ENCODE data around the gene TPCN1. TPM values are rescaled to one million over a fixed set of nuclear protein-coding genes. Genes with fewer than 3 reads are reported as not detected.

Gene TPCN1
- total RNA-seq, 6 experiments from 2014 or later, result 18.0 to 34.6 (median 28.3) TPM

DNA sequence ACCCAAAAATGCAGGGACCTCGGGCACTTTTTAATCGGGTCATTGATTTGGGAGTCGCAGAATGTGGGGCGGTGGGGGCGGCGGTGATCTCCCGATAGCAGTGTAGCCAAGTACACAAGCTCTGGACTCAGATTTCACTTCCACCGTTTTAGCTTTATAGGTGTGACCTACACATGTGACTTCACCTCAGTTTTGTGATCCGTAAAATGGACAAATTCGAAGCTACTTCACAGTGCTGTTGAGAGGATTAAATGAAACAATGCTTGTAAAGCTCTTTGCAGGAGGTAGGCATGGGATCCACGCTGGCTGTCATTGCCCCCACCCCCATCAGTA lies 35.3 kb upstream of the TPCN1 start:
- Histone ChIP-seq H3K36me3 (peaks cover 0 to 10% (median 0%) of the 10 kb centered on the region in 4 donors), H3K27me3 (no peaks in the 10 kb centered on the region), H3K4me3 (peak overlapping the region; percentile 91 to 98 (median 97)), H3K4me1 (peaks cover 0 to 35% (median 8%) of the 10 kb centered on the region in 4 donors), H3K27ac (peak overlapping the region; percentile 93 to 98 (median 97)), H3K9me3 (no peaks in the 10 kb centered on the region)
- no peak for TF ChIP-seq POLR2A (IDR thresholded peaks at IDR 0.05)
- TF ChIP-seq, protein P1, sequence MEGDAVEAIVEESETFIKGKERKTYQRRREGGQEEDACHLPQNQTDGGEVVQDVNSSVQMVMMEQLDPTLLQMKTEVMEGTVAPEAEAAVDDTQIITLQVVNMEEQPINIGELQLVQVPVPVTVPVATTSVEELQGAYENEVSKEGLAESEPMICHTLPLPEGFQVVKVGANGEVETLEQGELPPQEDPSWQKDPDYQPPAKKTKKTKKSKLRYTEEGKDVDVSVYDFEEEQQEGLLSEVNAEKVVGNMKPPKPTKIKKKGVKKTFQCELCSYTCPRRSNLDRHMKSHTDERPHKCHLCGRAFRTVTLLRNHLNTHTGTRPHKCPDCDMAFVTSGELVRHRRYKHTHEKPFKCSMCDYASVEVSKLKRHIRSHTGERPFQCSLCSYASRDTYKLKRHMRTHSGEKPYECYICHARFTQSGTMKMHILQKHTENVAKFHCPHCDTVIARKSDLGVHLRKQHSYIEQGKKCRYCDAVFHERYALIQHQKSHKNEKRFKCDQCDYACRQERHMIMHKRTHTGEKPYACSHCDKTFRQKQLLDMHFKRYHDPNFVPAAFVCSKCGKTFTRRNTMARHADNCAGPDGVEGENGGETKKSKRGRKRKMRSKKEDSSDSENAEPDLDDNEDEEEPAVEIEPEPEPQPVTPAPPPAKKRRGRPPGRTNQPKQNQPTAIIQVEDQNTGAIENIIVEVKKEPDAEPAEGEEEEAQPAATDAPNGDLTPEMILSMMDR (IDR thresholded peaks at IDR 0.05), result no peak
- WGBS (ENCODE audit: insufficient coverage, low coverage, low lambda C conversion rate, missing lambda C conversion rate), result 3% methylated on average over 5 of the region's 11 CpGs
- ATAC-seq (peak; percentile 1 to 4 (median 1)), DNase-seq (no peak)
- intact Hi-C loops (cut with DNase I), result no loop called here

DNA sequence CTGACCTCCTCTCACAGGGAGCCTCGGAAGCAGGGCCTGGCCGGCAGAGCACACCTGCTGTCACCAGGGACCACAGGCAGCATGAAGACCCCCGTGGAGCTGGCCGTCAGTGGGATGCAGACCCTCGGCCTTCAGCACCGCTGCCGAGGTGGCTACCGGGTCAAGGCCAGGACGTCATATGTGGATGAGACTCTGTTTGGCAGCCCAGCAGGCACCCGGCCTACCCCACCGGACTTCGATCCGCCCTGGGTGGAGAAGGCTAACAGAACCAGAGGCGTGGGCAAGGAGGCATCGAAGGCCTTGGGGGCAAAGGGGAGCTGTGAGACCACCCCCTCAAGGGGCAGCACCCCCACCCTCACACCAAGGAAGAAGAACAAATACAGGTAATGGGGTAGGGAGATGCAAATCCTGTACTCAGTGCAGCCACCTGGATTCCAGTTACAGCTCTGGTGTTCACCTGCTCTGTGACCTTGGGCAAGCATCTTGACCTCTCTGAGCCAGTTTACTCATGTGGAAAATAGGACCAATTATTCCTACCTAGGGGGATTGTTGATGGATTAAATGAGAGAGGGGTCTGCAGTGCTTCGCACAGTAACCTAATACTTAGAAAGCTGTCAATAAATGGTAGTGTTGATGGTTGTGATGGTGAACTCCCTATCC lies 34.5 kb upstream of the TPCN1 start:
- intact Hi-C loops (cut with DNase I), result no loop called here
- ATAC-seq, result peak; percentile 15 to 33 (median 32)
- Histone ChIP-seq H3K9me3 (no peaks in the 10 kb centered on the region), H3K36me3 (peaks cover 0 to 18% (median 3%) of the 10 kb centered on the region in 4 donors), H3K27me3 (no peaks in the 10 kb centered on the region), H3K4me3 (peak overlapping the region; percentile 91 to 98 (median 97)), H3K27ac (peak overlapping the region; percentile 8 to 98 (median 97)), H3K4me1 (peaks cover 0 to 35% (median 8%) of the 10 kb centered on the region in 4 donors)
- DNase-seq, result peak; percentile 57 to 85 (median 82)
- 63% methylated on average over 3 of the region's 16 CpGs for WGBS (ENCODE audit: insufficient coverage, low coverage, low lambda C conversion rate, missing lambda C conversion rate)
- TF ChIP-seq POLR2A (IDR thresholded peaks at IDR 0.05), result no peak
- TF ChIP-seq, protein P1 (IDR thresholded peaks at IDR 0.05), result no peak

DNA sequence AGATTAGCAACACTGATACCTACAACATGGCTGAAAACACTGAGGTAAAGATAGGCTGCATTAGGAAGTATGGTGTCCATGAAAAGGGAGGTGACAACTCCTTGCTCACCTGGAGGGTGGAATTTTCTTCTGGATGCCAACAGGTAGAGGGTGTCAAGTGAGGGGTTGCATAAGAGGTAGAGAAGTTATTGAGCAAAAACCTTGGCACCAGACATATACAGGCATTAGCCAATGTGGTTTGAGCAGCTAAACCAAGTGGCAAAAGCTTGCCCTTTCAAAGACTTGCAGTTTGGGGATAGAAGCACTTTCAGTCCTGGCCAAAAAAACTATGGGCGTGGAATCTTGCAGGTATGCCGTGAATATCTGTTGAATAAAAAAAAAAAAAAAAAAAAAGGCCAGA lies 31.9 kb upstream of the TPCN1 start:
- no peak for TF ChIP-seq POLR2A (IDR thresholded peaks at IDR 0.05)
- TF ChIP-seq, protein P1 (IDR thresholded peaks at IDR 0.05), result no peak
- peaks cover 0 to 26% (median 10%) of the 10 kb centered on the region in 4 donors for H3K4me1 ChIP-seq
- H3K4me3 ChIP-seq, result no peak overlapping the region
- H3K27ac ChIP-seq, result no peak overlapping the region
- ATAC-seq (peak in 1 of 4 donors; percentile 4), DNase-seq (no peak)
- H3K36me3 ChIP-seq, result peaks cover 0 to 24% (median 4%) of the 10 kb centered on the region in 4 donors
- no peaks in the 10 kb centered on the region for H3K27me3 ChIP-seq
- WGBS (ENCODE audit: insufficient coverage, low coverage, low lambda C conversion rate, missing lambda C conversion rate), result 25% methylated on average over 2 of the region's 2 CpGs
- intact Hi-C loops (cut with DNase I), result no loop called here
- H3K9me3 ChIP-seq, result no peaks in the 10 kb centered on the region

DNA sequence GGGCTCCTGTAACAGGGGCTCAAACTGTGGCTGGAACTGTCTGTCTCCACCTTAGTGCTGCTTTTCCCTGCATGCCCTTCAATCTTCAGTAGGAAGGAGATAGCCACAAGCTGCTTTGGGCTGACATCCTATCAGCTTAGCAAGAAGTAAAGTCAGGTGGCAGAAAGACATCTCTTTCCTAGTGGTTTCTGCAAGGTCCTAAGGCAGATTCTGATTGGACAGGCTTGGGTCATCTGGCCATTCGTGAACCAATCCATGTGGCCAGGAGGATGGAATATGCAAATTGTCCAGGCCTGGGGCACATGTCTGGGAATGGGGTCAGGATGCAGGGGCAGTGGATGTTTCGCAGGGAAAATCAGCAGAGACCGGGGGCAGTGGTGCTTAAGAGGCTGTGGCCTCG lies 30.5 kb upstream of the TPCN1 start:
- H3K36me3 ChIP-seq, result peaks cover 0 to 24% (median 4%) of the 10 kb centered on the region in 4 donors
- no peak for DNase-seq
- H3K9me3 ChIP-seq, result no peaks in the 10 kb centered on the region
- intact Hi-C loops (cut with DNase I), result loop anchor here (10.0 kb wide), 2 partner anchors 104 to 244 kb away; no protein-coding TSS in a partner anchor
- no peak for ATAC-seq
- no peaks in the 10 kb centered on the region for H3K27me3 ChIP-seq
- H3K4me1 ChIP-seq, result peaks cover 0 to 24% (median 10%) of the 10 kb centered on the region in 4 donors
- no peak overlapping the region for H3K27ac ChIP-seq
- WGBS (ENCODE audit: insufficient coverage, low coverage, low lambda C conversion rate, missing lambda C conversion rate), result no CpG with 5 or more reads among the region's 4 CpGs
- no peak overlapping the region for H3K4me3 ChIP-seq
- TF ChIP-seq POLR2A (IDR thresholded peaks at IDR 0.05), result no peak
- TF ChIP-seq, protein P1 (IDR thresholded peaks at IDR 0.05), result no peak
